ENCODE measurements around the gene CHURC1.

DNA sequence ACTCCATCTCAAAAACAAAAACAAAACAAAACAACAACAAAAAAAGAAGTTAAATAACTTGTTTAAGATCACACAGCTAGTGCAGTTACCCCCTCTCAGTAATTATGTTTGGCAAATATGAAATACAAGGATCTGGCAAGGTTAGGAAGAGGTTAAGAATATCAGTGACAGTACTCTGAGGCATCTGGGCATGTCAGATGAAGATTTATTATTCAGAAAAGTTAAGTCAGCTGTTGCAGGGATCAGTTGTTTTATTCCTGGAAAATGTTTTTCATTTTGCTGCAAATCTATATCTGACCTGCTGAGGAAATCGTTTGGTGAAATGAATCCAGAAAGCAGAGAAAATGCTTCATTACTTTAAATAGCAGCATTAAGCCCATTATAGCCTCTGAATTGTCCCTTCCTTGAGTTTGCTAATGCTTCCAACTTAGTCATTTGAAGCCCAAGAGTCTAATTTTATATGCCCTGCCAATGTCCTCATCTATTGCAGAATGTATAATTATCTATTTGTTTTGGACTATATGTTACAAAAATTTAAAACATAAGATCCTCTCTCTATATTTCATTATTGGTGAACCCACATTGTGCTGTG is 20.2 kb downstream of the CHURC1 start:
- TF ChIP-seq ZNF354B (CRISPR knock-in tag; IDR thresholded peaks at IDR 0.05), result no peak
- no peak for TF ChIP-seq ZNF350 (CRISPR knock-in tag; IDR thresholded peaks at IDR 0.05; ENCODE audit: borderline replicate concordance, low read depth)
- TF ChIP-seq TCF7L2 (IDR thresholded peaks at IDR 0.05; ENCODE audit: low read depth, low read length), result no peak
- TF ChIP-seq CBFB (CRISPR knock-in tag; IDR thresholded peaks at IDR 0.05), result no peak
- no peak for TF ChIP-seq SMAD9 (CRISPR knock-in tag; IDR thresholded peaks at IDR 0.05)
- TF ChIP-seq, protein P1, sequence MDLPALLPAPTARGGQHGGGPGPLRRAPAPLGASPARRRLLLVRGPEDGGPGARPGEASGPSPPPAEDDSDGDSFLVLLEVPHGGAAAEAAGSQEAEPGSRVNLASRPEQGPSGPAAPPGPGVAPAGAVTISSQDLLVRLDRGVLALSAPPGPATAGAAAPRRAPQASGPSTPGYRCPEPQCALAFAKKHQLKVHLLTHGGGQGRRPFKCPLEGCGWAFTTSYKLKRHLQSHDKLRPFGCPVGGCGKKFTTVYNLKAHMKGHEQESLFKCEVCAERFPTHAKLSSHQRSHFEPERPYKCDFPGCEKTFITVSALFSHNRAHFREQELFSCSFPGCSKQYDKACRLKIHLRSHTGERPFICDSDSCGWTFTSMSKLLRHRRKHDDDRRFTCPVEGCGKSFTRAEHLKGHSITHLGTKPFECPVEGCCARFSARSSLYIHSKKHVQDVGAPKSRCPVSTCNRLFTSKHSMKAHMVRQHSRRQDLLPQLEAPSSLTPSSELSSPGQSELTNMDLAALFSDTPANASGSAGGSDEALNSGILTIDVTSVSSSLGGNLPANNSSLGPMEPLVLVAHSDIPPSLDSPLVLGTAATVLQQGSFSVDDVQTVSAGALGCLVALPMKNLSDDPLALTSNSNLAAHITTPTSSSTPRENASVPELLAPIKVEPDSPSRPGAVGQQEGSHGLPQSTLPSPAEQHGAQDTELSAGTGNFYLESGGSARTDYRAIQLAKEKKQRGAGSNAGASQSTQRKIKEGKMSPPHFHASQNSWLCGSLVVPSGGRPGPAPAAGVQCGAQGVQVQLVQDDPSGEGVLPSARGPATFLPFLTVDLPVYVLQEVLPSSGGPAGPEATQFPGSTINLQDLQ (CRISPR knock-in tag; IDR thresholded peaks at IDR 0.05), result no peak
- TF ChIP-seq, protein P2, sequence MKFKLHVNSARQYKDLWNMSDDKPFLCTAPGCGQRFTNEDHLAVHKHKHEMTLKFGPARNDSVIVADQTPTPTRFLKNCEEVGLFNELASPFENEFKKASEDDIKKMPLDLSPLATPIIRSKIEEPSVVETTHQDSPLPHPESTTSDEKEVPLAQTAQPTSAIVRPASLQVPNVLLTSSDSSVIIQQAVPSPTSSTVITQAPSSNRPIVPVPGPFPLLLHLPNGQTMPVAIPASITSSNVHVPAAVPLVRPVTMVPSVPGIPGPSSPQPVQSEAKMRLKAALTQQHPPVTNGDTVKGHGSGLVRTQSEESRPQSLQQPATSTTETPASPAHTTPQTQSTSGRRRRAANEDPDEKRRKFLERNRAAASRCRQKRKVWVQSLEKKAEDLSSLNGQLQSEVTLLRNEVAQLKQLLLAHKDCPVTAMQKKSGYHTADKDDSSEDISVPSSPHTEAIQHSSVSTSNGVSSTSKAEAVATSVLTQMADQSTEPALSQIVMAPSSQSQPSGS (CRISPR knock-in tag; IDR thresholded peaks at IDR 0.05), result no peak
